K562 (cell line): Measurements from ENCODE around the gene RBM12. TPM values are rescaled to one million over a fixed set of nuclear protein-coding genes. Genes with fewer than 3 reads are reported as not detected.

Experiments
- ARID1B ChIP-seq: fragments of 450-650 bp; IDR thresholded peaks from 2 replicates; pipeline ENCODE4 v1.6.1; 2016; ENCODE audit warnings: antibody characterized with exemption, mild to moderate bottlenecking, inconsistent platforms
- CCNT2 ChIP-seq: IDR thresholded peaks from 2 replicates; pipeline ENCODE4 v1.6.1; 2011; ENCODE audit warnings: borderline replicate concordance, low read depth, mild to moderate bottlenecking, moderate library complexity, mixed read lengths, low read length; ENCODE audit not compliant: insufficient read length; ENCODE audit errors: extremely low read depth
- CHAMP1 ChIP-seq: fragments of 450-650 bp; IDR thresholded peaks from 2 replicates; pipeline ENCODE4 v1.6.1; 2016; ENCODE audit warnings: mild to moderate bottlenecking
- CUX1 ChIP-seq: fragments of 200-800 bp; sonication (Bioruptor generic); IDR thresholded peaks from 2 replicates; pipeline ENCODE4 v1.6.1; 2016; ENCODE audit warnings: missing genetic modification characterization, missing compliant biosample characterization
- FIP1L1 ChIP-seq: fragments of 200-400 bp; formaldehyde crosslinking; IDR thresholded peaks from 2 replicates; pipeline ENCODE4 v1.6.1; 2018; ENCODE audit warnings: mild to moderate bottlenecking, low read depth, low read length; ENCODE audit not compliant: poor library complexity, severe bottlenecking
- HNRNPK ChIP-seq: fragments of 200-400 bp; formaldehyde crosslinking; IDR thresholded peaks from one replicate; pipeline ENCODE4 v1.6.1; 2018; ENCODE audit warnings: mild to moderate bottlenecking, low read depth, low read length; ENCODE audit not compliant: poor library complexity, severe bottlenecking
- MAZ ChIP-seq, 2 experiments: fragments of 450-650 bp in 1 of 2; sonication (generic) in 1 of 2; formaldehyde crosslinking; IDR thresholded peaks in 1 of 2; conservative IDR thresholded peaks in 1 of 2; 2 replicates each; pipeline versions ENCODE4 v1.4.0 to v1.5.0; 2020; ENCODE audit warnings: mild to moderate bottlenecking in 1 of 2, missing genetic modification reagents in 1 of 2
- NKRF ChIP-seq: fragments of 450-650 bp; IDR thresholded peaks from 2 replicates; pipeline ENCODE4 v1.6.1; 2016; ENCODE audit warnings: borderline replicate concordance
- POLR2G ChIP-seq: fragments of 200-400 bp; formaldehyde crosslinking; IDR thresholded peaks from 2 replicates; pipeline ENCODE4 v1.6.1; 2017; ENCODE audit warnings: low read depth, mild to moderate bottlenecking, antibody characterized with exemption, low read length, moderate library complexity
- SAP30 ChIP-seq: fragments of 200-600 bp; sonication (generic); IDR thresholded peaks from 2 replicates; pipeline ENCODE4 v1.6.1; 2012; ENCODE audit warnings: borderline replicate concordance, low read depth, mild to moderate bottlenecking, moderate library complexity, low read length, control low read depth, inconsistent platforms; ENCODE audit not compliant: insufficient read depth, poor library complexity, severe bottlenecking
- U2AF2 ChIP-seq: fragments of 200-400 bp; formaldehyde crosslinking; optimal IDR thresholded peaks from 2 replicates; pipeline ENCODE3; 2017; ENCODE audit warnings: low read depth, mild to moderate bottlenecking, low read length
- ZNF146 ChIP-seq: IDR thresholded peaks from one replicate; pipeline ENCODE4 v1.6.1; 2018; ENCODE audit warnings: missing compliant biosample characterization; ENCODE audit not compliant: unreplicated experiment
- polyA plus RNA-seq, 8 experiments: library from polyadenylated mRNA; depleted of rRNA in 4 of 8; stranded (reverse) in 5 of 8; unstranded in 3 of 8; fragments of >200 nt; fragmentation: Nextera tagmentation in 2 of 8; fragmentation: Illumina TruSeq in 1 of 8; extraction: Ambion mirVana in 2 of 8; extraction: Trizol in 1 of 8; gene quantifications; 2 replicates each; pipeline versions ENCODE4 v1.2.1 to v1.2.3, GENCODE V29; 2011 to 2014; ENCODE audit warnings: inconsistent platforms in 1 of 8, missing spikeins in 1 of 8
- total RNA-seq, 7 experiments: library from RNA; depleted of rRNA in 6 of 7; stranded (reverse); fragments of >200 nt in 6 of 7; fragmentation: Illumina TruSeq in 2 of 7; extraction: Trizol in 2 of 7; gene quantifications; 2 replicates each; pipeline versions ENCODE4 v1.2.1 to v1.2.3, GENCODE V29; 2011 to 2021; ENCODE audit warnings: low replicate concordance in 1 of 7

RBM12 gene
- total and polyA plus RNA-seq, 9 of the 15 experiments (the other 6 are each of a cell fraction or from before 2014, with no cell fraction given): 5.0 to 162 (median 73.3) TPM

GRCh38 chr20:35617397-35618262, 47.1 kb downstream of the RBM12 start (continued):
- no peak for TF ChIP-seq CUX1 (CRISPR knock-in tag)
- 0 out of 2 replicates have a peak, but pooled peaks have one; percentile 27 for TF ChIP-seq NKRF
- TF ChIP-seq CCNT2: peak; percentile 30
- TF ChIP-seq CHAMP1: no peak
- no peak for TF ChIP-seq SAP30
- no peak for TF ChIP-seq ARID1B
- no peak for TF ChIP-seq ZNF146
- TF ChIP-seq FIP1L1: no peak
- TF ChIP-seq POLR2G: no peak
- TF ChIP-seq MAZ (CRISPR knock-in tag; conservative IDR thresholded peaks at IDR 0.05 in 1 of 2, IDR thresholded peaks at IDR 0.05 in 1 of 2): 0 out of 4 replicates have a peak, but pooled peaks of 1 of the 2 experiments have one; percentile 14
- TF ChIP-seq HNRNPK: no peak
- TF ChIP-seq U2AF2: no peak
